ENCODE measurements around the gene NCKIPSD. TPM values are rescaled to one million over a fixed set of nuclear protein-coding genes. Genes with fewer than 3 reads are reported as not detected.

Gene NCKIPSD
- total RNA-seq, 4 donors from 2014 or later = 34.8 to 59.2 (median 44.9) TPM

- H3K9me3 ChIP-seq = no peaks in the 10 kb centered on the region
- no peaks in the 10 kb centered on the region for H3K4me1 ChIP-seq
- 88% methylated on average over 10 of the region's 10 CpGs for WGBS
- no peak overlapping the region for H3K4me3 ChIP-seq
- no peak for DNase-seq (ENCODE audit: low spot score in 2 of 2)
- H3K27me3 ChIP-seq = no peaks in the 10 kb centered on the region
- no peak overlapping the region for H3K27ac ChIP-seq
- no peak for TF ChIP-seq CTCF (IDR thresholded peaks at IDR 0.05)
- TF ChIP-seq EP300 (IDR thresholded peaks at IDR 0.05) = no peak
- TF ChIP-seq POLR2A (IDR thresholded peaks at IDR 0.05) = no peak
- TF ChIP-seq POLR2AphosphoS5 (IDR thresholded peaks at IDR 0.05) = no peak
- peaks cover 45% of the 10 kb centered on the region for H3K36me3 ChIP-seq
Observed at GRCh38 chr3:48624767-48625166, 60.9 kb downstream of the NCKIPSD start.

GRCh38 chr3:48623851-48624547, 61.7 kb downstream of the NCKIPSD start:
- Histone ChIP-seq H3K36me3 (peaks cover 38% of the 10 kb centered on the region), H3K9me3 (no peaks in the 10 kb centered on the region), H3K27ac (no peak overlapping the region), H3K27me3 (no peaks in the 10 kb centered on the region), H3K4me1 (no peaks in the 10 kb centered on the region), H3K4me3 (no peak overlapping the region)
- no peak for DNase-seq (ENCODE audit: low spot score in 2 of 2)
- WGBS = 72% methylated on average over 6 of the region's 6 CpGs
- TF ChIP-seq CTCF (IDR thresholded peaks at IDR 0.05) (no peak), POLR2A (IDR thresholded peaks at IDR 0.05) (no peak), POLR2AphosphoS5 (IDR thresholded peaks at IDR 0.05) (no peak), EP300 (IDR thresholded peaks at IDR 0.05) (no peak)

Other genes starting within 250 kb of the NCKIPSD start
- 10 to 100 TPM in 3 of 4 donors, 1 to 10 TPM in 1; 6.4 to 18.7 (median 13.6) TPM for gene CCDC51, start 245.8 kb downstream of the NCKIPSD start, total RNA-seq
- 100 to 1,000 TPM; 122 to 281 (median 190) TPM for gene TMA7, start 245.7 kb downstream of the NCKIPSD start, total RNA-seq
- 10 to 100 TPM in 2 of 4 donors, 1 to 10 TPM in 2; 8.7 to 12.7 (median 10.2) TPM for gene ATRIP, start 239.2 kb downstream of the NCKIPSD start, total RNA-seq
- gene SHISA5, start 181.7 kb downstream of the NCKIPSD start, total RNA-seq = 10 to 100 TPM; 60.1 to 98.0 (median 87.3) TPM
- gene PFKFB4, start 129.1 kb downstream of the NCKIPSD start, total RNA-seq = 10 to 100 TPM in 1 of 4 donors, 1 to 10 TPM in 3; 3.6 to 12.7 (median 8.3) TPM
- gene UCN2, start 122.1 kb downstream of the NCKIPSD start, total RNA-seq = 10 to 100 TPM; 10.1 to 23.7 (median 18.0) TPM
- gene COL7A1, start 90.6 kb downstream of the NCKIPSD start, total RNA-seq = 100 to 1,000 TPM; 287 to 596 (median 348) TPM
- gene UQCRC1, start 76.3 kb downstream of the NCKIPSD start, total RNA-seq = 100 to 1,000 TPM; 294 to 337 (median 319) TPM
- gene TMEM89, start 64.1 kb downstream of the NCKIPSD start, total RNA-seq = not detected
- gene SLC26A6, start 50.5 kb downstream of the NCKIPSD start, total RNA-seq = 10 to 100 TPM; 14.0 to 29.4 (median 24.1) TPM
- 1 to 10 TPM; 1.6 to 3.2 (median 2.0) TPM for gene CELSR3, start 23.0 kb downstream of the NCKIPSD start, total RNA-seq
- 100 to 1,000 TPM; 169 to 269 (median 246) TPM for gene IP6K2, start 31.3 kb upstream of the NCKIPSD start, total RNA-seq
- 10 to 100 TPM; 24.9 to 34.5 (median 29.5) TPM for gene PRKAR2A, start 162.0 kb upstream of the NCKIPSD start, total RNA-seq
- gene SLC25A20, start 213.0 kb upstream of the NCKIPSD start, total RNA-seq = 10 to 100 TPM; 11.3 to 23.7 (median 17.9) TPM
- gene ARIH2, start 232.9 kb upstream of the NCKIPSD start, total RNA-seq = 100 to 1,000 TPM in 1 of 4 donors, 10 to 100 TPM in 3; 57.9 to 148 (median 61.8) TPM

Measured in suprapubic skin (tissue), 4 donors.